HG03159 (cell line): ENCODE results near the gene DNAH14.
"Not testable (repeated sequence)": the region's sequence is repeated elsewhere in the genome, so short reads cannot be mapped to it uniquely, and the experiment has no call there.

Source experiments
- ATAC-seq: cut with Tn5 transposase; IDR thresholded peaks from one replicate; pipeline ENCODE4 v1.9.1; 2021; ENCODE audit warnings: mild to moderate bottlenecking, moderate library complexity; ENCODE audit not compliant: unreplicated experiment

Gene DNAH14

GRCh38 chr1:225335098-225335778 lies 405.8 kb downstream of the DNAH14 start:
- ATAC-seq = not testable (repeated sequence)

GRCh38 chr1:225338545-225338944 lies 409.1 kb downstream of the DNAH14 start:
- ATAC-seq = no peak

GRCh38 chr1:225341642-225342041 lies 412.2 kb downstream of the DNAH14 start:
- no peak for ATAC-seq

GRCh38 chr1:225342695-225343094 lies 413.2 kb downstream of the DNAH14 start:
- no peak for ATAC-seq

- ATAC-seq = no peak
These were observed 414.1 kb downstream of the DNAH14 start for GRCh38 chr1:225343618-225344017.

GRCh38 chr1:225347123-225347683 lies 417.7 kb downstream of the DNAH14 start:
- no peak for ATAC-seq

GRCh38 chr1:225348400-225348799 lies 418.9 kb downstream of the DNAH14 start:
- no peak for ATAC-seq

- no peak for ATAC-seq
These were observed 420.4 kb downstream of the DNAH14 start for GRCh38 chr1:225349826-225350225.

GRCh38 chr1:225350872-225351271 lies 421.4 kb downstream of the DNAH14 start:
- no peak for ATAC-seq

- ATAC-seq = no peak
These were observed 425.4 kb downstream of the DNAH14 start for GRCh38 chr1:225354906-225355305.

- no peak for ATAC-seq
These were observed 426.4 kb downstream of the DNAH14 start for GRCh38 chr1:225355863-225356262.

- no peak for ATAC-seq
These were observed 430.6 kb downstream of the DNAH14 start for GRCh38 chr1:225360119-225360518.

- ATAC-seq = no peak
These were observed 431.7 kb downstream of the DNAH14 start for GRCh38 chr1:225361176-225361575.

GRCh38 chr1:225362805-225363204 lies 433.3 kb downstream of the DNAH14 start:
- no peak for ATAC-seq

GRCh38 chr1:225364439-225364838 lies 435.0 kb downstream of the DNAH14 start:
- ATAC-seq = no peak

- ATAC-seq = no peak
These were observed 436.5 kb downstream of the DNAH14 start for GRCh38 chr1:225366018-225366417.

GRCh38 chr1:225366552-225366951 lies 437.1 kb downstream of the DNAH14 start:
- ATAC-seq = no peak

- no peak for ATAC-seq
These were observed 438.6 kb downstream of the DNAH14 start for GRCh38 chr1:225368036-225368552.

- no peak for ATAC-seq
These were observed 442.0 kb downstream of the DNAH14 start for GRCh38 chr1:225371366-225372010.

GRCh38 chr1:225373155-225373554 lies 443.7 kb downstream of the DNAH14 start:
- ATAC-seq = no peak

- ATAC-seq = no peak
These were observed 445.5 kb downstream of the DNAH14 start for GRCh38 chr1:225374996-225375395.

- ATAC-seq = no peak
These were observed 449.4 kb downstream of the DNAH14 start for GRCh38 chr1:225378880-225379279.
